ENCODE results near the gene ADCK1. TPM values are rescaled to one million over a fixed set of nuclear protein-coding genes. Genes with fewer than 3 reads are reported as not detected.
A peak's percentile ranks its signal among the peaks of the same experiment; 100 is the strongest.
"Not testable (repeated sequence)": the region's sequence is repeated elsewhere in the genome, so short reads cannot be mapped to it uniquely, and the experiment has no call there.

ADCK1 gene, protein sequence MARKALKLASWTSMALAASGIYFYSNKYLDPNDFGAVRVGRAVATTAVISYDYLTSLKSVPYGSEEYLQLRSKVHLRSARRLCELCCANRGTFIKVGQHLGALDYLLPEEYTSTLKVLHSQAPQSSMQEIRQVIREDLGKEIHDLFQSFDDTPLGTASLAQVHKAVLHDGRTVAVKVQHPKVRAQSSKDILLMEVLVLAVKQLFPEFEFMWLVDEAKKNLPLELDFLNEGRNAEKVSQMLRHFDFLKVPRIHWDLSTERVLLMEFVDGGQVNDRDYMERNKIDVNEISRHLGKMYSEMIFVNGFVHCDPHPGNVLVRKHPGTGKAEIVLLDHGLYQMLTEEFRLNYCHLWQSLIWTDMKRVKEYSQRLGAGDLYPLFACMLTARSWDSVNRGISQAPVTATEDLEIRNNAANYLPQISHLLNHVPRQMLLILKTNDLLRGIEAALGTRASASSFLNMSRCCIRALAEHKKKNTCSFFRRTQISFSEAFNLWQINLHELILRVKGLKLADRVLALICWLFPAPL
- 1 to 10 TPM; 2.3 to 3.1 TPM for total RNA-seq

GRCh38 chr14:77799863-77800730 is at the start of gene ADCK1:
Gene ADCK1 (plus strand): TSS chr14:77800109. CDS start chr14:77818979, 18,870 bp downstream.
- peak; percentile 86 to 90 for DNase-seq
- H3K4me1 Mint-ChIP-seq (ENCODE audit: low read depth): peaks cover 12% of the 10 kb centered on the region
- no peaks in the 10 kb centered on the region for H3K36me3 Mint-ChIP-seq (ENCODE audit: insufficient read depth in 2 of 2)

GRCh38 chr14:77752266-77752665 is 47.6 kb upstream of the ADCK1 start:
- Mint-ChIP-seq H3K9me3 (no peaks in the 10 kb centered on the region), H3K4me3 (no peak overlapping the region), H3K36me3 (ENCODE audit: insufficient read depth in 2 of 2) (peaks cover 11 to 39% of the 10 kb centered on the region in 2 donors), H3K27ac (no peak overlapping the region), H3K4me1 (ENCODE audit: low read depth) (peaks cover 22% of the 10 kb centered on the region), H3K27me3 (ENCODE audit: low read depth) (no peaks in the 10 kb centered on the region)
- DNase-seq (no peak), ATAC-seq (replicated peaks in 1 of 2) (no peak)

More at GRCh38 chr14:77799863-77800730, at the start of gene ADCK1:
- Mint-ChIP-seq H3K27me3 (ENCODE audit: low read depth) (no peaks in the 10 kb centered on the region), H3K4me3 (peak within 1 kb of the TSS; percentile 92), H3K27ac (peak within 1 kb of the TSS; percentile 69), H3K9me3 (no peaks in the 10 kb centered on the region)
- ATAC-seq (replicated peaks in 1 of 2): peak; percentile 94 to 95

GRCh38 chr14:77752799-77753516 is 47.0 kb upstream of the ADCK1 start:
- ATAC-seq (replicated peaks in 1 of 2) (no peak), DNase-seq (no peak)
- H3K36me3 Mint-ChIP-seq (ENCODE audit: insufficient read depth in 2 of 2): peaks cover 14 to 40% of the 10 kb centered on the region in 2 donors
- no peaks in the 10 kb centered on the region for H3K9me3 Mint-ChIP-seq
- peak overlapping the region in 1 of 2 donors; percentile 7 for H3K4me3 Mint-ChIP-seq
- peaks cover 29% of the 10 kb centered on the region for H3K4me1 Mint-ChIP-seq (ENCODE audit: low read depth)
- peak overlapping the region; percentile 20 for H3K27ac Mint-ChIP-seq
- H3K27me3 Mint-ChIP-seq (ENCODE audit: low read depth): no peaks in the 10 kb centered on the region

- ATAC-seq (replicated peaks in 1 of 2): peak; percentile 95
- H3K4me1 Mint-ChIP-seq (ENCODE audit: low read depth): peaks cover 41% of the 10 kb centered on the region
- peak; percentile 91 to 95 for DNase-seq
- H3K9me3 Mint-ChIP-seq: no peaks in the 10 kb centered on the region
- peak within 1 kb of the TSS; percentile 97 to 98 for H3K4me3 Mint-ChIP-seq
- H3K27ac Mint-ChIP-seq: peak within 1 kb of the TSS; percentile 98
- no peaks in the 10 kb centered on the region for H3K27me3 Mint-ChIP-seq (ENCODE audit: low read depth)
- H3K36me3 Mint-ChIP-seq (ENCODE audit: insufficient read depth in 2 of 2): peaks cover 4 to 8% of the 10 kb centered on the region in 2 donors
Measured at GRCh38 chr14:77760381-77761204, 39.3 kb upstream of the ADCK1 start, which contains the start of gene SNW1. Gene SNW1 (minus strand): TSS chr14:77761156. CDS start chr14:77761127, 29 bp downstream.

- peaks cover 35% of the 10 kb centered on the region for H3K4me1 Mint-ChIP-seq (ENCODE audit: low read depth)
- peak; percentile 16 to 27 for ATAC-seq (replicated peaks in 1 of 2)
- peak in 1 of 2 donors; percentile 12 for DNase-seq
- no peaks in the 10 kb centered on the region for H3K9me3 Mint-ChIP-seq
- H3K27ac Mint-ChIP-seq: peak overlapping the region; percentile 98
- no peaks in the 10 kb centered on the region for H3K27me3 Mint-ChIP-seq (ENCODE audit: low read depth)
- H3K36me3 Mint-ChIP-seq (ENCODE audit: insufficient read depth in 2 of 2): peaks cover 4 to 5% of the 10 kb centered on the region in 2 donors
- H3K4me3 Mint-ChIP-seq: peak overlapping the region; percentile 97 to 98
Measured at GRCh38 chr14:77761205-77761931, 38.5 kb upstream of the ADCK1 start.

DNA sequence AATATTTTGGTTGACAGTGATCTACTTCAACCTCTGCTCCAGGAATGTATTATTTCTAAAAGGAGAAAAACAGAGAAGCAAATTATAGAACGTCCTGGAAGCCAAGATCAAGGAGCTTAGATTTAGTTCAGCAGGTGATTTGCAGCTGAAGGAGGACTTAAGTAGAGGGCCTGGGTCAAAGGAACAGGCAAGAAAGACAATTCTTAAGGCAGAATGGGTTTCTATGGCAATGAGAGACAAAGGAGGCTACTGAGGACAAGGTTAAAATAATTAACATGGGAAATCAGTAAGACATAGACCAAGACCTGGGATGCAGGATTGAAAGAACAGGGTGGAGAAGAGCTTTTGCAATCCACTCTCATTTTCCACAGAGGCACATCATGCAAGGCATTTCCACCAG is 36.6 kb upstream of the ADCK1 start:
- H3K9me3 Mint-ChIP-seq: no peaks in the 10 kb centered on the region
- peaks cover 19% of the 10 kb centered on the region for H3K4me1 Mint-ChIP-seq (ENCODE audit: low read depth)
- DNase-seq (no peak), ATAC-seq (replicated peaks in 1 of 2) (no peak)
- H3K4me3 Mint-ChIP-seq: no peak overlapping the region
- no peaks in the 10 kb centered on the region for H3K27me3 Mint-ChIP-seq (ENCODE audit: low read depth)
- no peaks in the 10 kb centered on the region for H3K36me3 Mint-ChIP-seq (ENCODE audit: insufficient read depth in 2 of 2)
- H3K27ac Mint-ChIP-seq: no peak overlapping the region

DNA sequence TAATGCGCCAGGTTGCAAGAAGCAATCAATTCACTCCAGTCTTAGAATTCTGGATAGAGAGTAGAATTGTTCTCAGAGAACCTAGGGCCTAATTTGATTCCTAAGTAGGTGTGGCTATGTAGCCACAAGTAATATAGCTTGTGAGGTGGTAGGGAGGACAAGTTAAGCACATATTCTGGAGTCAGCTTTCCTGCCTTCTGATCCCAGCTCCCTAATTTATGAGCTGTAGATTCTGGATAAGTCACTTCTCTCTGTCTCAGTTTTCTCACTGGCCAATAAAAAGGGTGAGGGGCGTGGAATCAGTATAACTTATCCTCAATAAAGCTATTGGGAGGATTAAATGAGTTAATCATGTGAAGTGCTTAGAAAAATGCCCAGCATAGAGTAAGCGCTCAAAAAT is 35.9 kb upstream of the ADCK1 start:
- DNase-seq (no peak), ATAC-seq (replicated peaks in 1 of 2) (no peak)
- Mint-ChIP-seq H3K27ac (no peak overlapping the region), H3K36me3 (ENCODE audit: insufficient read depth in 2 of 2) (no peaks in the 10 kb centered on the region), H3K27me3 (ENCODE audit: low read depth) (no peaks in the 10 kb centered on the region), H3K4me1 (ENCODE audit: low read depth) (peaks cover 17% of the 10 kb centered on the region), H3K9me3 (no peaks in the 10 kb centered on the region), H3K4me3 (no peak overlapping the region)

GRCh38 chr14:77768442-77769069 is 31.4 kb upstream of the ADCK1 start:
- ATAC-seq (replicated peaks in 1 of 2); H3K36me3 Mint-ChIP-seq (ENCODE audit: insufficient read depth in 2 of 2); H3K4me3 Mint-ChIP-seq; H3K27me3 Mint-ChIP-seq (ENCODE audit: low read depth); H3K4me1 Mint-ChIP-seq (ENCODE audit: low read depth); DNase-seq; H3K9me3 Mint-ChIP-seq: not testable (repeated sequence)
- H3K27ac Mint-ChIP-seq: peak overlapping the region; percentile 42

DNA sequence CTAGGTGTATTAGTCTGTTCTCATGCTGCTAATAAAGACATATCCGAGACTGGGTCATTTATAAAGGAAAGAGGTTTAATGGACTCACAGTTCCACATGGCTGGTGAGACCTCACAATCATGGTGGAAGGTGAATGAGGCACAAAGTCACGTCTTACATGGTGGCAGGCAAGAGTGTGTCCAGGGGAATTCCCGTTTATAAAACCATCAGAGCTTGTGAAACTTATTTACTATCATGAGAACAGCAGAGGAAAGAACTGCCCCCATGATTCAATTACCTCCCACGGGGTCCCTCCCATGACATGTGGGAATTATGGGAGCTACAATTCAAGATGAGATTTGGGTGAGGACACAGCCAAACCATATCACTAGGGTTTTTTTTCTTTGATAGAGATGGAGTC is 25.9 kb upstream of the ADCK1 start:
- H3K27ac Mint-ChIP-seq; ATAC-seq (replicated peaks in 1 of 2): not testable (repeated sequence)

GRCh38 chr14:77782202-77782601 is 17.7 kb upstream of the ADCK1 start:
- no peaks in the 10 kb centered on the region for H3K27me3 Mint-ChIP-seq (ENCODE audit: low read depth)
- no peaks in the 10 kb centered on the region for H3K36me3 Mint-ChIP-seq (ENCODE audit: insufficient read depth in 2 of 2)
- H3K4me1 Mint-ChIP-seq (ENCODE audit: low read depth): no peaks in the 10 kb centered on the region
- no peaks in the 10 kb centered on the region for H3K9me3 Mint-ChIP-seq
- ATAC-seq (replicated peaks in 1 of 2) (no peak), DNase-seq (no peak)
- H3K4me3 Mint-ChIP-seq: no peak overlapping the region
- no peak overlapping the region for H3K27ac Mint-ChIP-seq

More for the DNA sequence above, 25.9 kb upstream of the ADCK1 start:
- not testable (repeated sequence) for H3K4me1 Mint-ChIP-seq (ENCODE audit: low read depth); H3K9me3 Mint-ChIP-seq; H3K4me3 Mint-ChIP-seq; H3K27me3 Mint-ChIP-seq (ENCODE audit: low read depth); DNase-seq; H3K36me3 Mint-ChIP-seq (ENCODE audit: insufficient read depth in 2 of 2)

DNA sequence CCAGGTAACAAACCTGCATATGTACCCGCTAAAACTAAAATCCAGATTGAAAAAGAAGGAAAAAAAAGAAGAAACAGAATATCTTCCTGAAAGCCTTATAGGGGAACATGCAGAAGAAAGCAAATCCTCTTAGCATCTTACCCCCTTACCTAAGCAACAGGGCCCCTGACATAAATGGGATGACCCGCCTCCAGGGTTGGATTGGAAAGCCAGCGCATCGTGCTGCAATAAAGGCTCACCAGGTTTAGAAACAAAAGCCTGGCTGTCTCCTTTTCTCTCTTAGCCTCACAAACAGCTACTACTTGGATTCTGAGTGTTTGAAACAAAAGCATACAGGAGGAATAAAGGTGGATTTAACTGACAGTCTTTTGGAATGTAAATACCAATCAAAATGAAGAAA is 13.8 kb upstream of the ADCK1 start:
- Mint-ChIP-seq H3K4me3 (no peak overlapping the region), H3K36me3 (ENCODE audit: insufficient read depth in 2 of 2) (no peaks in the 10 kb centered on the region), H3K27me3 (ENCODE audit: low read depth) (no peaks in the 10 kb centered on the region), H3K9me3 (no peaks in the 10 kb centered on the region), H3K27ac (no peak overlapping the region), H3K4me1 (ENCODE audit: low read depth) (no peaks in the 10 kb centered on the region)
- no peak for DNase-seq
- no peak for ATAC-seq (replicated peaks in 1 of 2)
